PC-9 (cell line): ENCODE measurements around the gene RUVBL2. TPM values are rescaled to one million over a fixed set of nuclear protein-coding genes. Genes with fewer than 3 reads are reported as not detected.

Experiments
- microRNA-seq: library from miRNA; unstranded; fragments of <30 nt; microRNA quantifications from one replicate; pipeline ENCODE4 v1.2.0, GENCODE V29; 2021; ENCODE audit warnings: borderline number of aligned reads, borderline replicate concordance
- total RNA-seq: library from RNA; stranded (reverse); gene quantifications from 2 replicates; pipeline ENCODE4 v1.2.3, GENCODE V29; 2021

RUVBL2 gene
- total RNA-seq, 1 experiment from 2014 or later: 179 TPM

Small RNA genes lying within 50 kb of the gene (microRNA-seq; reads per million reads assigned to microRNA genes)
- gene MIR6798: not detected

Other genes with a start within 250 kb of the RUVBL2 start
- gene IZUMO1, start 247.0 kb upstream of the RUVBL2 start, total RNA-seq: 2.2 and 3.0 TPM in 2 replicates
- gene FUT1, start 241.2 kb upstream of the RUVBL2 start, total RNA-seq: 7.9 and 9.6 TPM in 2 replicates
- gene FGF21, start 238.4 kb upstream of the RUVBL2 start, total RNA-seq: 0.41 and 0.78 TPM in 2 replicates
- gene BCAT2, start 182.9 kb upstream of the RUVBL2 start, total RNA-seq: 69.7 and 70.5 TPM in 2 replicates
- 20.7 and 33.6 TPM in 2 replicates for gene HSD17B14, start 157.4 kb upstream of the RUVBL2 start, total RNA-seq
- gene PLEKHA4, start 125.3 kb upstream of the RUVBL2 start, total RNA-seq: 0.79 and 1.8 TPM in 2 replicates
- 49.5 and 53.6 TPM in 2 replicates for gene PPP1R15A, start 121.5 kb upstream of the RUVBL2 start, total RNA-seq
- gene TULP2, start 95.1 kb upstream of the RUVBL2 start, total RNA-seq: not detected in 2 replicates
- 185 and 216 TPM in 2 replicates for gene NUCB1, start 93.6 kb upstream of the RUVBL2 start, total RNA-seq
- gene DHDH, start 60.2 kb upstream of the RUVBL2 start, total RNA-seq: 2.0 and 2.4 TPM in 2 replicates
- 140 and 198 TPM in 2 replicates for gene BAX, start 39.0 kb upstream of the RUVBL2 start, total RNA-seq
- 3,402 and 3,822 TPM in 2 replicates for gene FTL, start 28.6 kb upstream of the RUVBL2 start, total RNA-seq
- 47.5 and 54.2 TPM in 2 replicates for gene GYS1, start 578 bp upstream of the RUVBL2 start, total RNA-seq
- 1.6 and 3.5 TPM in 2 replicates for gene LHB, start 23.2 kb downstream of the RUVBL2 start, total RNA-seq
- not detected in 2 replicates for gene CGB3, start 30.4 kb downstream of the RUVBL2 start, total RNA-seq
- not detected in 2 replicates for gene CGB2, start 38.0 kb downstream of the RUVBL2 start, total RNA-seq
- 0.83 TPM in 1 of 2 replicates, not detected in the other for gene CGB1, start 43.0 kb downstream of the RUVBL2 start, total RNA-seq
- gene CGB5, start 50.0 kb downstream of the RUVBL2 start, total RNA-seq: 1.1 and 1.9 TPM in 2 replicates
- 1.0 and 5.3 TPM in 2 replicates for gene CGB8, start 55.2 kb downstream of the RUVBL2 start, total RNA-seq
- gene CGB7, start 63.9 kb downstream of the RUVBL2 start, total RNA-seq: 4.8 and 6.8 TPM in 2 replicates
- gene NTF4, start 70.9 kb downstream of the RUVBL2 start, total RNA-seq: 14.0 and 18.6 TPM in 2 replicates
- gene KCNA7, start 78.8 kb downstream of the RUVBL2 start, total RNA-seq: not detected in 2 replicates
- gene SNRNP70, start 91.6 kb downstream of the RUVBL2 start, total RNA-seq: 151 and 199 TPM in 2 replicates
- 6.5 and 7.0 TPM in 2 replicates for gene LIN7B, start 120.5 kb downstream of the RUVBL2 start, total RNA-seq
- gene C19orf73, start 125.3 kb downstream of the RUVBL2 start, total RNA-seq: 1.5 and 3.0 TPM in 2 replicates
- gene PPFIA3, start 125.7 kb downstream of the RUVBL2 start, total RNA-seq: 8.3 and 10.1 TPM in 2 replicates
- 0.50 TPM in 1 of 2 replicates, not detected in the other for gene HRC, start 161.5 kb downstream of the RUVBL2 start, total RNA-seq
- 43.8 and 62.3 TPM in 2 replicates for gene TRPM4, start 163.9 kb downstream of the RUVBL2 start, total RNA-seq